NB4 (cell line): ENCODE measurements around the gene TBC1D22A.

Experiments
- POLR2A ChIP-seq: IDR thresholded peaks from 2 replicates; pipeline ENCODE4 v1.6.1; 2011; ENCODE audit warnings: mild to moderate bottlenecking; ENCODE audit not compliant: insufficient read length; ENCODE audit errors: extremely low read depth
- TF ChIP-seq, protein P1 (sequence below): IDR thresholded peaks from one replicate; pipeline ENCODE4 v1.5.1; 2012; ENCODE audit warnings: low read depth, low read length
- TF ChIP-seq, protein P2 (sequence below): IDR thresholded peaks from 2 replicates; pipeline ENCODE4 v1.6.1; 2011; ENCODE audit warnings: low read depth, low read length

DNA sequence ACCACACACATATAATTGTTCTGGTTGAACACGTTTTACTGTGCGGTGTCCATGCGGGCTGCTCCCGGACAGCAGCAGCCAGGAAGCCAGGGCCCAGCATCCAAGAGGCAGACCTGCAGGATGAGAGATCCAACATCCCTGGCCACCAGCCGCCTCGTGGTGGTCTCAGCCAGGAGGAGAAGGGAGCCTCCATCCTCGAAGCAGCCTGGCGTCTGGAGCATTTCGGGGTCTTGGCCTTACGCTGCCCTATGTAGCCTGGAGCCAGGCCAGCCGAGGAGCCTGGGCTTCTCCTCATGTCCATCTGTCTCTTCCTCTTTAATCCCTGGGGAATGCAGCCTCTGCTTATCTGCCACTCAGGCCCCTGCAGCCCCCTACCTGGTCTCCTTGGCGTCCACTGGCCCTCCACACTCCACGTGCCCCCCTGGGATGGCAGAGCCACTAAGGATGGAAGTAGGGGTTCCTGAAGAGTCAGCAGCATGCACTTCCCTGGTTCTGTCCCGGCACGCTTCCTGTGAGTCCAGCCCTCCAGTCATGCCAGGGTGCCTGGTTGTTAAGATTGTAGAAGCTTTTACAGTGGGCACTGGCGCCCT is 253.2 kb downstream of the TBC1D22A start:
- TF ChIP-seq, protein P1, sequence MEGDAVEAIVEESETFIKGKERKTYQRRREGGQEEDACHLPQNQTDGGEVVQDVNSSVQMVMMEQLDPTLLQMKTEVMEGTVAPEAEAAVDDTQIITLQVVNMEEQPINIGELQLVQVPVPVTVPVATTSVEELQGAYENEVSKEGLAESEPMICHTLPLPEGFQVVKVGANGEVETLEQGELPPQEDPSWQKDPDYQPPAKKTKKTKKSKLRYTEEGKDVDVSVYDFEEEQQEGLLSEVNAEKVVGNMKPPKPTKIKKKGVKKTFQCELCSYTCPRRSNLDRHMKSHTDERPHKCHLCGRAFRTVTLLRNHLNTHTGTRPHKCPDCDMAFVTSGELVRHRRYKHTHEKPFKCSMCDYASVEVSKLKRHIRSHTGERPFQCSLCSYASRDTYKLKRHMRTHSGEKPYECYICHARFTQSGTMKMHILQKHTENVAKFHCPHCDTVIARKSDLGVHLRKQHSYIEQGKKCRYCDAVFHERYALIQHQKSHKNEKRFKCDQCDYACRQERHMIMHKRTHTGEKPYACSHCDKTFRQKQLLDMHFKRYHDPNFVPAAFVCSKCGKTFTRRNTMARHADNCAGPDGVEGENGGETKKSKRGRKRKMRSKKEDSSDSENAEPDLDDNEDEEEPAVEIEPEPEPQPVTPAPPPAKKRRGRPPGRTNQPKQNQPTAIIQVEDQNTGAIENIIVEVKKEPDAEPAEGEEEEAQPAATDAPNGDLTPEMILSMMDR = no peak
- TF ChIP-seq, protein P2, sequence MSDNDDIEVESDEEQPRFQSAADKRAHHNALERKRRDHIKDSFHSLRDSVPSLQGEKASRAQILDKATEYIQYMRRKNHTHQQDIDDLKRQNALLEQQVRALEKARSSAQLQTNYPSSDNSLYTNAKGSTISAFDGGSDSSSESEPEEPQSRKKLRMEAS = no peak
- TF ChIP-seq POLR2A = no peak
